GM12878 (cell line): Measurements from ENCODE around the gene PIK3C3. TPM values are rescaled to one million over a fixed set of nuclear protein-coding genes. Genes with fewer than 3 reads are reported as not detected.

Source experiments
- ATAC-seq: fragments of 200-7000 bp; cut with Tn5 transposase; 3 replicates; pipeline ENCODE4 v1.9.1; 2020; ENCODE audit warnings: mild to moderate bottlenecking, moderate library complexity
- BruUV-seq: library from RNA; stranded (reverse); fragments of 400-500 nt; replicated peaks from 2 replicates; lab custom pipeline; 2021; lab: Mats Ljungman, UMichigan
- CTCF ChIA-PET: fragments of 300-600 bp; sonication (Branson Sonifier 250); formaldehyde crosslinking; extraction: SDS; loops from one replicate; lab custom pipeline; 2021; ENCODE audit warnings: inconsistent platforms; lab: Yijun Ruan, JAX
- POLR2A ChIA-PET: fragments of 350-600 bp; formaldehyde crosslinking; extraction: SDS; loops from one replicate; lab custom pipeline; 2021; ENCODE audit warnings: inconsistent platforms; lab: Charles Lee
- RAD21 ChIA-PET: fragments of 300-600 bp; sonication (Branson Sonifier 250); formaldehyde crosslinking; loops from one replicate; lab custom pipeline; 2023; ENCODE audit warnings: antibody characterized with exemption; ENCODE audit not compliant: unreplicated experiment; lab: Charles Lee
- SMC1A ChIA-PET: fragments of 300-600 bp; sonication (Branson Sonifier 250); formaldehyde crosslinking; loops from one replicate; lab custom pipeline; 2023; ENCODE audit not compliant: unreplicated experiment, uncharacterized antibody; lab: Charles Lee
- DNase-seq: peaks from one replicate; pipeline ENCODE4 v3.0.0-alpha.2; 2011; ENCODE audit warnings: low read depth, low spot score
- FAIRE-seq: peaks from 3 replicates; lab custom pipeline; 2011; peaks lifted over from hg19 to GRCh38; lab: Jason Lieb, UNC
- H2AFZ ChIP-seq: 2 replicates; pipeline ENCODE4 v1.6.0; 2011; ENCODE audit warnings: low read depth, low read length, control low read depth; ENCODE audit not compliant: control insufficient read depth
- H3K27ac ChIP-seq: 2 replicates; pipeline ENCODE4 v1.5.1; 2011; ENCODE audit warnings: control low read depth; ENCODE audit not compliant: control insufficient read depth, insufficient read depth
- H3K27me3 ChIP-seq, 2 experiments: replicated peaks in 1 of 2; 2 replicates each; pipeline versions ENCODE4 v1.6.0 to v1.6.1; 2011; ENCODE audit warnings: low read length in 1 of 2; ENCODE audit not compliant: control insufficient read depth in 2 of 2, insufficient read depth in 2 of 2
- H3K36me3 ChIP-seq, 2 experiments: 2 replicates each; pipeline ENCODE4 v1.5.1; 2011; ENCODE audit warnings: low read length in 1 of 2; ENCODE audit not compliant: control insufficient read depth in 2 of 2, insufficient read depth in 2 of 2
- H3K4me1 ChIP-seq: 2 replicates; pipeline ENCODE4 v1.6.1; 2011; ENCODE audit warnings: mild to moderate bottlenecking, low read length, moderate library complexity, mixed read lengths; ENCODE audit not compliant: control insufficient read depth, insufficient read depth
- H3K4me2 ChIP-seq: 2 replicates; pipeline ENCODE4 v1.6.0; 2011; ENCODE audit warnings: control low read depth; ENCODE audit not compliant: control insufficient read depth, insufficient read depth
- H3K4me3 ChIP-seq: fragments of 200-600 bp; sonication (generic); 2 replicates; pipeline ENCODE4 v1.5.1; 2016
- H3K79me2 ChIP-seq: 2 replicates; pipeline ENCODE4 v1.6.0; 2011; ENCODE audit warnings: low read length; ENCODE audit not compliant: control insufficient read depth, insufficient read depth
- H3K9ac ChIP-seq: 2 replicates; pipeline ENCODE4 v1.8.0; 2011; ENCODE audit warnings: low read length, control low read depth, mixed read lengths; ENCODE audit not compliant: control insufficient read depth, insufficient read depth
- H3K9me3 ChIP-seq: replicated peaks from 3 replicates; pipeline ENCODE4 v1.5.1; 2011; ENCODE audit warnings: mild to moderate bottlenecking, low read length; ENCODE audit not compliant: control insufficient read depth, insufficient read depth
- H4K20me1 ChIP-seq: 2 replicates; pipeline ENCODE4 v1.6.0; 2011; ENCODE audit not compliant: control insufficient read depth, insufficient read depth
- ATF2 ChIP-seq: IDR thresholded peaks from 2 replicates; pipeline ENCODE4 v1.6.1; 2012; ENCODE audit warnings: low read length, inconsistent platforms
- IKZF2 ChIP-seq, 2 experiments: fragments of 450-650 bp; IDR thresholded peaks; 2 replicates each; pipeline ENCODE4 v1.6.1; 2017; ENCODE audit warnings: mild to moderate bottlenecking in 2 of 2, moderate library complexity in 2 of 2
- MEF2A ChIP-seq: IDR thresholded peaks from 2 replicates; pipeline ENCODE4 v1.6.1; 2011; ENCODE audit warnings: low read depth, mild to moderate bottlenecking, low read length, moderate library complexity; ENCODE audit not compliant: insufficient read depth
- MLLT1 ChIP-seq: fragments of 450-650 bp; IDR thresholded peaks from 2 replicates; pipeline ENCODE4 v1.6.1; 2016; ENCODE audit warnings: mild to moderate bottlenecking
- REST ChIP-seq: IDR thresholded peaks from 2 replicates; pipeline ENCODE4 v1.6.1; 2012; ENCODE audit warnings: mild to moderate bottlenecking, low read depth, low read length
- ZNF592 ChIP-seq: fragments of 450-650 bp; IDR thresholded peaks from 2 replicates; pipeline ENCODE4 v1.6.1; 2017; ENCODE audit warnings: mild to moderate bottlenecking, moderate library complexity
- ZNF687 ChIP-seq: fragments of 450-650 bp; IDR thresholded peaks from 2 replicates; pipeline ENCODE4 v1.6.1; 2017; ENCODE audit warnings: mild to moderate bottlenecking, moderate library complexity
- WGBS: methylation state at CpG from one replicate; pipeline ENCODE4 v1.1.6; 2016; ENCODE audit warnings: low lambda C conversion rate; ENCODE audit not compliant: insufficient replicate concordance, insufficient coverage; ENCODE audit errors: missing lambda C conversion rate; 5-methylcytosine and 5-hydroxymethylcytosine counted together
- in situ Hi-C: fragments of 300-500 bp; cut with MboI; formaldehyde crosslinking; loops from 9 replicates; pipeline ENCODE4 v1.14.3; 2018; ENCODE audit warnings: mixed read lengths
- intact Hi-C: fragments of 100-400 bp; cut with micrococcal nuclease; formaldehyde crosslinking; loops from one replicate; pipeline ENCODE4 v1.14.2; 2022; ENCODE audit not compliant: unreplicated experiment
- polyA plus RNA-seq, 11 experiments: library from polyadenylated mRNA; depleted of rRNA in 4 of 11; unstranded in 6 of 11; stranded (reverse) in 5 of 11; fragments of >200 nt; fragmentation: Nextera tagmentation in 4 of 11; fragmentation: Illumina TruSeq in 1 of 11; extraction: Ambion mirVana in 4 of 11; extraction: Trizol in 1 of 11; gene quantifications; 1 replicate in 1 of 11; 2 replicates in 10 of 11; pipeline versions ENCODE4 v1.2.1 to v1.2.3, GENCODE V29; 2011 to 2016; ENCODE audit warnings: inconsistent platforms in 2 of 11, missing spikeins in 2 of 11, low read depth in 1 of 11
- total RNA-seq, 4 experiments: library from RNA; depleted of rRNA in 3 of 4; stranded (reverse); fragments of >200 nt in 3 of 4; fragmentation: Illumina TruSeq in 1 of 4; extraction: Trizol in 1 of 4; gene quantifications; 2 replicates each; pipeline versions ENCODE4 v1.2.1 to v1.2.3, GENCODE V29; 2013 to 2021

PIK3C3 gene
- total and polyA plus RNA-seq, 10 of the 15 experiments (the other 5 are each of a cell fraction or from before 2014, with no cell fraction given), result 14.4 to 131 (median 32.4) TPM

- Histone ChIP-seq H3K4me3 (no peak overlapping the region), H3K4me1 (no peaks in the 10 kb centered on the region), H3K36me3 (no peaks in the 10 kb centered on the region), H3K27ac (no peak overlapping the region), H2AFZ (no peak overlapping the region), H3K79me2 (no peaks in the 10 kb centered on the region), H3K9me3 (no peaks in the 10 kb centered on the region), H4K20me1 (no peaks in the 10 kb centered on the region), H3K4me2 (no peak overlapping the region), H3K27me3 (no peaks in the 10 kb centered on the region), H3K9ac (no peak overlapping the region)
- intact Hi-C loops (no loop called here), in situ Hi-C loops (no loop called here)
- ATAC-seq (no peak), DNase-seq (no peak), FAIRE-seq (no peak)
- CTCF ChIA-PET, result interaction anchor here (2.3 kb wide), 1 partner anchor 39 kb away, joined by 6 read pairs; no protein-coding TSS in a partner anchor
- POLR2A ChIA-PET, result interaction anchor here (0.6 kb wide), 1 partner anchor 14 kb away, joined by 3 read pairs; no protein-coding TSS in a partner anchor
- SMC1A ChIA-PET, result interaction anchor here (0.7 to 1.7 kb wide), 3 partner anchors 8 to 51 kb away, joined by 3 to 5 read pairs (median 3); no protein-coding TSS in a partner anchor
- RAD21 ChIA-PET, result interaction anchor here (1.2 kb wide), 1 partner anchor 22 kb away, joined by 3 read pairs; no protein-coding TSS in a partner anchor
- 75% methylated on average over 1 of the region's 1 CpG for WGBS
- no TSS peak for BruUV-seq
- TF ChIP-seq ZNF592, result no peak
- no peak for TF ChIP-seq MLLT1
- no peak for TF ChIP-seq MEF2A
- TF ChIP-seq IKZF2 (IDR thresholded peaks at IDR 0.05), result no peak
- TF ChIP-seq REST, result no peak
- TF ChIP-seq ATF2, result no peak
- no peak for TF ChIP-seq ZNF687
Measured at GRCh38 chr18:42092848-42093247, 137.8 kb downstream of the PIK3C3 start.
